ENCODE data around the gene WDR6. TPM values are rescaled to one million over a fixed set of nuclear protein-coding genes. Genes with fewer than 3 reads are reported as not detected.

WDR6 gene
- total and polyA plus RNA-seq, 4 donors, result 29.4 to 50.9 (median 47.0) TPM

- whole genome bisulfite sequencing, result 92% methylated on average over 2 of the region's 2 CpGs
- Histone ChIP-seq H3K4me3 (ENCODE audit: low read depth in 1 of 3, low read length in 3 of 3) (no peak overlapping the region), H3K4me1 (ENCODE audit: control insufficient read depth in 4 of 4, insufficient read depth in 4 of 4, low read length in 3 of 4) (no peaks in the 10 kb centered on the region), H3K36me3 (ENCODE audit: control insufficient read depth in 4 of 4, insufficient read depth in 3 of 4, low read depth in 1 of 4, low read length in 3 of 4) (peaks cover 12 to 38% (median 28%) of the 10 kb centered on the region in 4 donors), H3K9me3 (ENCODE audit: control insufficient read depth in 4 of 4, low read length in 3 of 4) (no peaks in the 10 kb centered on the region), H3K27ac (ENCODE audit: low read depth in 1 of 2, low read length in 2 of 2) (no peak overlapping the region), H3K27me3 (ENCODE audit: control insufficient read depth in 4 of 4, insufficient read depth in 4 of 4, low read length in 3 of 4) (no peaks in the 10 kb centered on the region), H3K9ac (ENCODE audit: low read depth in 1 of 2, low read length in 2 of 2) (no peak overlapping the region)
- no peak for DNase-seq (ENCODE audit: low spot score)
- TF ChIP-seq FOXA1 (IDR thresholded peaks at IDR 0.05) (no peak), FOXA2 (IDR thresholded peaks at IDR 0.05) (no peak), HNF4G (IDR thresholded peaks at IDR 0.05) (no peak), TAF1 (conservative IDR thresholded peaks at IDR 0.05) (no peak), SP1 (IDR thresholded peaks at IDR 0.05) (no peak), CTCF (IDR thresholded peaks at IDR 0.05; ENCODE audit: low read depth, low read length, missing input control) (no peak), EGR1 (IDR thresholded peaks at IDR 0.05; ENCODE audit: low read depth in 2 of 2) (no peak), REST (IDR thresholded peaks at IDR 0.05) (no peak), ZBTB33 (IDR thresholded peaks at IDR 0.05) (no peak), YY1 (IDR thresholded peaks at IDR 0.05) (no peak), RAD21 (IDR thresholded peaks at IDR 0.05) (no peak), HNF4A (conservative IDR thresholded peaks at IDR 0.05) (no peak), NR2F2 (IDR thresholded peaks at IDR 0.05) (no peak), RXRA (IDR thresholded peaks at IDR 0.05) (no peak), JUND (IDR thresholded peaks at IDR 0.05) (no peak)
These were observed 43.6 kb upstream of the WDR6 start for GRCh38 chr3:48963591-48963990.

GRCh38 chr3:48966367-48966766, 40.8 kb upstream of the WDR6 start:
- peaks cover 22 to 57% (median 45%) of the 10 kb centered on the region in 4 donors for H3K36me3 ChIP-seq (ENCODE audit: control insufficient read depth in 4 of 4, insufficient read depth in 3 of 4, low read depth in 1 of 4, low read length in 3 of 4)
- no peaks in the 10 kb centered on the region for H3K9me3 ChIP-seq (ENCODE audit: control insufficient read depth in 4 of 4, low read length in 3 of 4)
- no peak for DNase-seq (ENCODE audit: low spot score)
- 88% methylated on average over 3 of the region's 3 CpGs for WGBS
- no peak overlapping the region for H3K27ac ChIP-seq (ENCODE audit: low read depth in 1 of 2, low read length in 2 of 2)
- H3K9ac ChIP-seq (ENCODE audit: low read depth in 1 of 2, low read length in 2 of 2), result no peak overlapping the region
- no peaks in the 10 kb centered on the region for H3K4me1 ChIP-seq (ENCODE audit: control insufficient read depth in 4 of 4, insufficient read depth in 4 of 4, low read length in 3 of 4)
- H3K27me3 ChIP-seq (ENCODE audit: control insufficient read depth in 4 of 4, insufficient read depth in 4 of 4, low read length in 3 of 4), result no peaks in the 10 kb centered on the region
- H3K4me3 ChIP-seq (ENCODE audit: low read depth in 1 of 3, low read length in 3 of 3), result no peak overlapping the region
- TF ChIP-seq ATF3 (IDR thresholded peaks at IDR 0.05) (no peak), ZBTB33 (IDR thresholded peaks at IDR 0.05) (no peak), MAX (IDR thresholded peaks at IDR 0.05) (no peak), JUND (IDR thresholded peaks at IDR 0.05) (no peak), REST (IDR thresholded peaks at IDR 0.05) (no peak), YY1 (IDR thresholded peaks at IDR 0.05) (no peak), SP1 (IDR thresholded peaks at IDR 0.05) (no peak)

Measured in liver (tissue), 9 donors.